Raji (cell line): Measurements from ENCODE around the gene KIAA0825.

Experiments used
- POLR2A ChIP-seq: IDR thresholded peaks from 2 replicates; pipeline ENCODE4 v1.6.1; 2011; ENCODE audit warnings: low read depth, low read length, control low read depth; ENCODE audit not compliant: insufficient read depth

Gene KIAA0825

DNA sequence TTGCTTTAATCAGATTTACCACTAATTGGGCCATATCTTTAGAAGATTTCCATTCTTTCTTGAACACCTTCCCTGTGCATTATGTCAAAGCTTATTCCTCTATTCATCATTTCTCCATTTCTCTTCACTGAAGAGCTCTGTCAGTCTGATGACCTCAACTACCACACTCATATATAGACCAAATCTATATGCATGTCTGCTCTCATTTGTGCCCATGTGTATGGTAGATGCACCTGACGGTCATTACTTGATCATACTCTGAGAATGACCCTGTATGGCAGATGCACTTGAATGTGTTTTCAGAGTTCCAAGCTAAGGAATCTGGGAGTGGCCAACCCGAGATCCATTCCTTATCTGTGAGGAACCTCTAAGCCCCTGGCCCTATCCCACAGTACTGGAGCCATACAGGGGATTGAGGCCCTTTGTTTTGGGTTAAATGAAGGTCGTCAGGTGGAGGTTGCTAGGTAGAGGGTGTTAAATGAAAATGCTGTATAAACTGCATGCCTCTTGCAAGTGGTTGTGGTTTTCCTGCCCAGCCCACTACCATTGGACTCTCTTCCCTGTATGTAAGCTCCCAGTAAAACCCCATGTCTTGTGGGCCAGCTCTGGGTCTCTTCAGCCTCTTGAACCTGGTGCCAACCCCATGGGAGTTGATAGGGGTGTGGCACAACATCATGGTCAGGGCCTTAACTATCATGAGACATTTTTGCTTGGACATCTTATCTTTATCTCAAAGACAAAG lies 229.5 kb downstream of the KIAA0825 start:
- TF ChIP-seq POLR2A, result no peak

DNA sequence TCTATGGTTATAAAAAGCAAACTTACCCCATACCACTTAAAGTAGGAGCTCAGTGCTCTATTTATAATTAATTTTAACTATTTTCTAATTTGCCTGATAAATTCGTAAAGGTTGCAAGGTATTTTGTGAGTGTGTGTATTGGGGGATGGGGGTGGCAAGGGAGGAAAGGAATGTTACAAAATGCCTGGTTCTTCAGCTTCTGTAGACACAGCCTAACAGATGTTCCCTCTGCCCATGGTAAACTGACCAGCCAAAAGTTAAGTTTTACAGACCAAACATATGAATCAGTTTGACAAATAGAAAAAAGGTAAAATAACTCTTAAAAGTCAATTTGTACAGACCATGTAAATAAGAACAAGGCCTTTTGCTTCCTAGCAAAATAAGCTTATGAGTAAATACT lies 232.6 kb downstream of the KIAA0825 start:
- TF ChIP-seq POLR2A, result no peak

DNA sequence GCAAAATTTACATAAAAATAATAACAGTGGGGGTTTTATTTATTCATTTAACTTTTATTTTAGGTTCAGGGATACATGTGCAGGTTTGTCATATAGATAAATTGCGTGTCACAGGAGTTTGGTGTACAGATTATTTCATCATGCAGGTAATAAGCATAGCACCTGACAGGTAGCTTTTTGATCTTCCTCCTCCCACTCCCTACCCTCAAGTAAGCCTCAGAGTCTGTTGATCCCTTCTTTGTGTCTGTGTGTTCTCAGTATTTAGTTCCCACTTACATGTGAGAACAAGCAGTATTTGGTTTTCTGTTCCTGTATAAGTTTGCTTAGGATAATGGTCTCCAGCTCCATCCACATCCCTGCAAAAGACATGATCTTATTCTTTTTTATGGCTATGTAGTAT lies 240.3 kb downstream of the KIAA0825 start:
- TF ChIP-seq POLR2A, result no peak

DNA sequence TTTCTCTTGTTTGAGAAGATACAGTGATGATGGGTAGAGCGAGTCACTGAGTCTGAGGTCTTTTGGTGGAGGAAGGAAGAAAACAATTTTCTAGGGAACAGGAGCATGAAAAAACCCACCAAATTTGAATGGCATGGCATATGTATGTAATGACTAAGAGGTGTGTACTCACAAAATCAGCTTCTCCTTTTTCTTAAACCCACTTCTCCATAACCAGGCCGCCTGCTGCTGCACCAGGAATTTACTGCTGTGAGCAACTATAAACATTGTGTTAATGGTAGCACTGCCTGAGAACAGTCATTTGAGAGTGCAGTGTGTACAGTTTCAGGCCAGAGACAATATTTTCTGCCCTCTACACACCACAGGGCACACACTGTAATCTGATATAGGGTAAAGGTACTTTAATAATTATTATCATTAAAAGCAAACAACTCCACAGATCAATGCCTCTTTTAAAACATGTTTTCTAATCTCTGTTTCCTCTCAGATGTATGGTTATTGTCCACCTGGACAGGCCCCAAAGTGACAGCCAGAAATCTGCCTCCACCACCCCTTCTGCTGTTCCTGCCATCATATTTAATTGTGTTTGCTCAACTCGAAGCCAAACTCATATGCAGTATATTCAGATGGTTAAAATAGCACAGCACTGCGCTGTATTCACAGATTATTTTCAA lies 241.6 kb downstream of the KIAA0825 start:
- no peak for TF ChIP-seq POLR2A

DNA sequence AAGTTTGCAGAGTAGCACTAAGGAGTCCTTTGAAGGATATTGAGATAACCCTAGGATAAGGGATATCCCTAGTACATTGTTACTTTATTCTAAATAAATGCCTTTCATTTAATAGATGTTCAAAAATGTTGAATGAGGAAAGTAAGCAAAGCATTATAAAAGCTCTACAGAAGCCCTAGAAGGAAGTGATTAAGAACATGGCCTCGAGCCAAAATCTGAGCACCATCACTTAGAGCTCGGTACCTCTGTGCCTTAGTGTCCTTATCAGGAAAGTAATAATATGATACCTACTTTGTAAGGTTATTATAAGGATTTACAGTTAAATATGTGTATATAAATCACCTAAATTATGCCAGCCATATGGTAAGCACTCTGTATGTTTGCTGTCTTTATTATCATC lies 242.6 kb downstream of the KIAA0825 start:
- TF ChIP-seq POLR2A, result no peak

DNA sequence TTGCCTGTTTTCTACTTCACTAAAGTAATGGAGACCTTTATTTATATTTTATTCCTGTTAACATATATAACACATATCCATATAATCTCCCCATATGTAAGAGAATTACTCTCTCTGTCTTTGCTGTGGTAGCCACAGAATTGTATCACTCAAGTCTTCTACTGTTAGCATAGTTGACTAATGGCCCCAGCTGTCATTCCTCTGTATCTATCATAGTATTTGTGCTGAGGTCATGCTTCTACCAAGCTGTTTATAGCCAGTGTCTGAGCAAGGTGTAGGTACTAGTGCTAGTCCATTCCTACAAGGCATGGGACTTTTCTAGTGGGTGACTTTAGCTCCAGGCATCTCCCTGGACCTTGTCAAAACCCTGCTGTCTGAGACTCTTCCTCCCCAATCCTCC lies 244.1 kb downstream of the KIAA0825 start:
- TF ChIP-seq POLR2A, result no peak

DNA sequence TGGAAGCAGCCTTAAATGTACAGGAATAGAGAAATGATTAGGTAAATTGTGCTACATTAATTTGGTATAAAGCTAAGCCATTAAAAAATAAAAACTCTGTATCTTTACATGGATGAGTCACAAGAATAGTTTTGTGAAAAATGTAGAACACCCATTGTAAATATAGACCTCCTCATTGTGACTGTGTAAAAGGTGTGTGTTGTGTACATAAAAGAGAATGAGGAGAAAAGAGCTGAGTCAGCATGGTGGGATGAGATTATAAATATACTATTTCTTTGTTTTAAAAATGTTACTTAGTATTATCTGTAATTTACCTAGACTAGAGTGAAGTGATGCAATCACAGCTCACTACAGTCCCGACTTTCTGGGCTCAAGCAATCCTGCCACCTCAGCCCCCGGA lies 250.5 kb downstream of the KIAA0825 start:
- TF ChIP-seq POLR2A, result no peak

DNA sequence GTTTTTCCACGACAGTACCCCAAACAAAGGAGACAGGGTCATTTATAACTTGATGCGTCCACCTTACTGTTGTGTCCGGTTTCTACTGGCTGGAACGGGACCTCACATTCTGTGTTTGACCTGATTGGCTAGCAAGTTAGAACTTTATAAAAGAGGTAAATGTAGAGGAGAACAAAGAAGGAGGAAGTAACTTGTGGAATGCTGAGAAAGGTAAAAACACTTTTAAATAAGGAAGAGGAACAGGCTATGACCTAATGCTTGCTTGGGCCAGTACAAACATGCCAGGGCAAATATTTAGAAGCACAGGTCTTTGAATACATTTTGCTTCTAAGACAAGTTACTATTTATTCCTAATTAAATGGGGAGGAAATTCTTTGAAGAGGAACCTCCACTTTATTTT lies 251.6 kb downstream of the KIAA0825 start:
- no peak for TF ChIP-seq POLR2A

DNA sequence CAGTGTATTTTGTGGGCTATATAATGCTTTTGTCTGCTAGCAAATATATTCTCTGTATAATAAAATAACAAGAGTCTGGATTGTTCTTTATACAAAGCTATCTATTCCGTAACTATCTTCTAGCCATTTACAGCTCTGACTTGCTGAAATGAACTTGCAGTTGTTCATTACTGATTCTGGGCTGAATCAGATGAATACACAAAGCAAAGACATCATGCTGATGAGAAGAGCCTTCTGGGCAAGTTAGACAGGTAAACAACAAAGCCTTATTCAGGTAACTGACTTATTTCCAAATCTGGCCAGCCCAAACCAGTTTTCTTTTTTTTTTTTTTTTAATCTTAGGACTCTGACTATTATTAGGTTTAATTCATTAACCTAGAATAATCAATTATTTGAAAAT lies 255.5 kb downstream of the KIAA0825 start:
- no peak for TF ChIP-seq POLR2A

DNA sequence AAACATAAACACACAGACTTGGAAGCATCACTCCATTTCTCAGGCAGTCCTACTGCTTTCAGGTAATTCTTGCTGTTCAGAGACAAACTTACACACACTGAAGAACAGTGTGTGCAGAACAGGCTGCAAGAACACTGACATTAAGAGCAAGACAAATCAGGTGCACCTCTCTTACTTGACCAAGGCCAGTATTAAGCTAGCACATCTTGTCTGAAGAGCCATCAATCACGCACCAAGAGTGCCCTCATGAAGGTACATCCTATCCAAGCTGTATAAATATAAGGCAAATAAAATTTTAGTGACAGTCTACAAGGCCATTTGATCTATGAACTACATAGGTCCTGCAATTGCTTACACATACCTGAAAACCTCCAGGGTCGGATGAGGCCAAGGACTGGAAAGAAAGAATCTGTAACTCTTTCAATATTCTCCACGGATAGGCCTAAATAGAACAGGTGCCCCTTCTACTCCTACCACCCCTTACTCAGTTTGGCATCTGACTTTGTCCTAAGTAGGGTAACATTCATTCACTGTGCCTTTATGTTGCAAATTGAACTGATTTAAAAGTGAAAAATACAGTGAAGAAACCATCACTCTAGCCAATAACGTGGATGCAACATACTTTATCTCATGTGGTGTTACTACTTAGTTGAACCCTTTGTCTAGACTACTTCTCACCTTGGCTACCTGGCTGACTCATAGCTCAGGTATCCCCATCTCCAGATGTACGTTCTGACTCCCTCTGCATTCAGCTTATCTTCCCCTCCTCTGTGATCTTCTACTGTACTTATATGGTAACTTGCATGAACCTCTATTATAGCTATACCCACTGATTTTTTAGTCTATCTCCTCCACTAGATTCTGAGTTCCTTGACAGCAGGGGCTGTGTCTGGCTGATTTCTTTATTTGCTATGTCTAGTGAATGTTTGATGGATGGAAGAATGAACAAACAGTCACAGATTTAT lies 256.3 kb downstream of the KIAA0825 start:
- TF ChIP-seq POLR2A, result no peak

DNA sequence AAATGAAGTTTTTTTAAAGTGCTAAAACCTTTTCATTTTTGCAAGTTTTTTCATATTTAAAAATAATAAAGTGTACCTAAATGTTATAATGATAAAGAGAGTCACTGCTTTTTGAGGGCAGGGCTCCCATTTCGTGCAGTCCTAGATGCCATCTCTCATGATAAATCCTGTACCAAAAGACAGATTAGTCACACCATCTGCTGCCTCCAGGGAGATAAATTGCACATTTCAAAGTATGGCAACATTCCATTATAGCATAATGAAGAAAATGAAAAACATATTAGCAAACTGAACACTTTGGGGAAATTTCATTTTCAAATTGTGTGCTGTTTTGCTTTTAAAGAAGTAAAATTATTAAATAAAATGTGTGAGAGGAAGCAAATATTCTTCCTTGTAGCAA lies 257.2 kb downstream of the KIAA0825 start:
- TF ChIP-seq POLR2A, result no peak

DNA sequence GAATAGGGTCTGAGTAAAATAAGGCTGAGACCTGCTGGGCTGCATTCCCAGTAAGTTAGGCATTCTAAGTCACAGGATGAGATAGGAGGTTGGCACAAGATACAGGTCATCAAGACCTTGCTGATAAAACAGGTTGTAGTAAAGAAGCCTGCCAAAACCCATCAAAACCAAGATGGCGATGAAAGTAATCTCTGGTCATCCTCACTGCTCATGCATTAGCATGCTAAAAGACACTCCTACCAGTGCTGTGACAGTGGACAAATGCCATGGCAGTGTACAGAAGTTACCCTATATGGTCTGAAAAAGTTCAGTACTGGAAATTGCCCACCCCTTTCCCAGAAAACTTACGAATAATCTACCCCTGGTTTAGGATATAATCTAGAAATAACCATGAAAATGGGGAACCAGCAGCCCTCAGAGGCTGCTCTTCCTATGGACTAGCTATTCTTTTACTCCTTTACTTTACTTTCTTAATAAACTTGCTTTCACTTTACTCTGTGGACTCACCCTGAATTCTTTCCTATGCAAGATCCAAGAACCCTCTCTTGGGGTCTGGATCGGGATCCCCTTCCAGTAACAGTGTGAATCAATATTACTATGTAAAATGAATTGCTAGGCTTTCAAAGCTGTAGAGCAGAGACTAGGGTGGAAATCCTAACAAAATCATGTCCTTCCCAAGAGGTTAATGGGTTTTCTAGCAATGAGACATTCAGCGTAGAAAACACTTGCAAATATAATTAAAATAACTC lies 257.8 kb downstream of the KIAA0825 start:
- no peak for TF ChIP-seq POLR2A

DNA sequence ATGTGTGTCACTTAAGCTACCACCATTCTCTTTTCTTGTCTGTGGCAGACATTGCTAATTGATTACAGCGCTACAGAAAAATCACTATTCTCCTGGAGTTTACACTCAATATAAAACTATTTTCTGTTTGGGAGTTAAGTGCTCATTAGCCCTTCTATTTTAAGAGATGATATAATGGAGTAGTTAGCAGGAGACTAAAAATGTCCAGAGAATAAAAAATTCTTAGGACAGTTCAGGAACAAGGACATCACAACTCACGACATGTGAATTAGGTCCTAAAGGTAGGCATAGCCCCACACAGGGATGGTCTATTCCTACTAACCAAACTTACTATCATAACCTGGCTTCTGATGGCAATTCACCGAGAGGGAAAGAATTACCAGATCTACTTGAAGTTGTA lies 258.5 kb downstream of the KIAA0825 start:
- no peak for TF ChIP-seq POLR2A

DNA sequence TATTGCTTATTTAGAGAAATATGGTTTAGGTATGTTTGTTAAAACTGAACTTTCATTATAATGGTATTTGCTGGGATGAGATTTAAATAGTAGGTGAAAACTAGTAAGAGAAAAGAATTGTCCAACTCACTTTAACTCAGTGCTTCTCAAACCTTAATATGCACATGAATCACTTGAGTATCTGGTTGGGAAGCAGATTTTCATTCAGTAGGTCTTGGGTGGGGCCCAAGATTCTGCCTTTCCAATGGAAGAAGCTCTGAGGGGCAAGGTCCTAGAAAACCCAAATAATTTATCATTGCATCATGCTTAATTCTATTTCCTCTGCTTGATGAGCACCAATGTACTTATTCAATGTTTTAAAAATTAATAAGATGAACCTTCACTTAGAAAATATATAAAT lies 262.6 kb downstream of the KIAA0825 start:
- TF ChIP-seq POLR2A, result no peak

DNA sequence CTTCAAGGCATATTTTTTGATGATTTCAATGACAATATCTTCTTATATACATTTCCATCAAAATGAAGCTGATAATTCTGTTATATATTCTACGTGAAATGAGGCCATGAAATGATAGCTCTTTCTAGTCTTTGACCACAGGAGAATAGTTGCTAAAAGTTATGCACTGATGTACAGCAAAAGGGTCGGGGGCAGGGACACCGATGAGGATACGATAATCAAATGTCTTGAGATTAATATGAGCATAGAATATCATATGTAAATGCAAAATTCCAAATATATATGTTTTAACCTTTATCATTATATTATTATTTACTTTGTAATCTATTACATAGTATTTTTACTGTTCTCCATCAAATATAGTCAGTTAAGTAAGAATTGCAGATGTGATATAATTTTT lies 264.8 kb downstream of the KIAA0825 start:
- TF ChIP-seq POLR2A, result no peak
